Measurements from ENCODE around the gene RPS23.

- TF ChIP-seq EZH2 (IDR thresholded peaks at IDR 0.05; ENCODE audit: insufficient read depth, poor library complexity, severe bottlenecking) (no peak), EZH2phosphoT487 (IDR thresholded peaks at IDR 0.05; ENCODE audit: insufficient read depth, low read depth) (no peak)
These were observed 43.3 kb downstream of the RPS23 start for GRCh38 chr5:82234885-82235284.

Data from GM23248 (cell line).